Psoas muscle (tissue), 8 donors: Measurements from ENCODE around the gene CDH4. TPM values are rescaled to one million over a fixed set of nuclear protein-coding genes. Genes with fewer than 3 reads are reported as not detected.

Experiments used
- ATAC-seq, 4 donors: fragments of 200-7000 bp; cut with Tn5 transposase; one replicate each; pipeline ENCODE4 v1.9.1; 2020; ENCODE audit warnings: moderate library complexity in 3 of 4, mild to moderate bottlenecking in 2 of 4
- DNase-seq, 2 donors: peaks; one replicate each; pipeline ENCODE4 v3.0.0-alpha.2; 2020
- H3K27ac ChIP-seq: fragments of 200-600 bp; one replicate; pipeline ENCODE4 v1.8.0; 2022
- H3K27me3 ChIP-seq, 3 donors: fragments of 200-600 bp in 1 of 3; one replicate each; pipeline versions ENCODE4 v1.6.1 to v1.8.0; 2013 to 2022; ENCODE audit warnings: low read length in 2 of 3, mild to moderate bottlenecking in 2 of 3, moderate library complexity in 1 of 3; ENCODE audit not compliant: insufficient read depth in 3 of 3
- H3K36me3 ChIP-seq, 2 donors: fragments of 200-600 bp in 1 of 2; one replicate each; pipeline versions ENCODE4 v1.6.1 to v1.8.0; 2013 to 2022; ENCODE audit warnings: low read depth in 1 of 2, mild to moderate bottlenecking in 1 of 2, moderate library complexity in 1 of 2; ENCODE audit not compliant: insufficient read depth in 1 of 2
- H3K4me1 ChIP-seq: fragments of 200-600 bp; one replicate; pipeline ENCODE4 v1.8.0; 2022
- H3K4me3 ChIP-seq: fragments of 200-600 bp; one replicate; pipeline ENCODE4 v1.8.0; 2022; ENCODE audit warnings: mild to moderate bottlenecking
- H3K9me3 ChIP-seq: fragments of 200-600 bp; one replicate; pipeline ENCODE4 v1.8.0; 2022
- WGBS, 3 donors: extraction: QIAGEN DNeasy Blood & Tissue Kit; methylation state at CpG; one replicate each; pipeline versions ENCODE4 v1.1.6 to v1.1.7; 2013; 5-methylcytosine and 5-hydroxymethylcytosine counted together
- intact Hi-C, 2 donors: fragments of 100-400 bp; cut with DNase I; formaldehyde crosslinking; loops; one replicate each; pipeline versions ENCODE4 v1.11.0 to v1.14.2; 2022
- polyA plus RNA-seq, 3 donors: library from polyadenylated mRNA; stranded (reverse); fragments of 200-250 nt; gene quantifications; one replicate each; pipeline ENCODE4 v1.2.3, GENCODE V29; 2013
- total RNA-seq, 4 donors: library from RNA; stranded (reverse); fragmentation: NEBNext Ultra II Directional in 2 of 4; extraction: Animal tissue kit (Norgen Biotek cat#: 25700) in 2 of 4; gene quantifications; one replicate each; pipeline versions ENCODE4 v1.2.1 to v1.2.4, GENCODE V29; 2021 to 2023
- TF ChIP-seq, protein P1 (sequence below): fragments of 200-600 bp; IDR thresholded peaks from one replicate; pipeline ENCODE4 v1.8.0; 2022; ENCODE audit warnings: antibody characterized with exemption
- donor health status: healthy with polysubstance abuse.
- donor health status: DM: no; HTN: no; CAD: no; lungs with moderate emphysema.
- donor health status: Bipolar disorder and iron deficiency.
- donor health status: healthy.
- donor health status: DM: yes; HTN: yes; CAD: no.
- donor health status: DM: no; HTN: no; CAD: no.
- donor health status: DM: no; HTN: no; CAD: no.
- donor health status: DM: yes; HTN: yes; CAD: no.

The CDH4 gene
- total and polyA plus RNA-seq, 7 donors, result 0.26 to 1.0 (median 0.34) TPM

DNA sequence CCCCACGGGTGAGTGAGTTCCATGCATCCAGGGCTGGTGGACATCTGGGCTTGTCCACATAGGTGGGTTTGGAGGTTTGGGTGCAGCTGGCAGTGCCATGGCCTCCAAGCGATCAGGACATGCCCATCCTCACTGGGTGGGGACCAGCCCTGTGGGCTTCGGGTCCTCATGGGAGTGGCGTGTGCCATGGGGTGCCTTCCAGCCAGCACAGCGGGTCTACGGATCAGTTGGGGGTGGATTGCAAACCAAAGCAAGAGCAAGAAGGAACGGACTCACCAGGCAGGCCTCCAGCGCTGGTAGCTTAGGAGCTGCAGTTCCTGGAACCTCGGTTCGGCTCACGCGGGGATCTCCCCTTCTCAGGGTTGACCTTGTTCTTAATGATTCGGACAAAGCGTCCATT is 449.3 kb downstream of the CDH4 start:
- no peak for ATAC-seq
- WGBS, 3 donors, result 88 to 94% (median 89%) methylated on average over 14 of the region's 14 CpGs
- Histone ChIP-seq H3K27ac (no peak overlapping the region), H3K4me1 (no peaks in the 10 kb centered on the region), H3K4me3 (no peak overlapping the region), H3K9me3 (no peaks in the 10 kb centered on the region), H3K27me3 (peaks cover 0 to 4% (median 3%) of the 10 kb centered on the region in 3 donors), H3K36me3 (no peaks in the 10 kb centered on the region)
- TF ChIP-seq, protein P1, sequence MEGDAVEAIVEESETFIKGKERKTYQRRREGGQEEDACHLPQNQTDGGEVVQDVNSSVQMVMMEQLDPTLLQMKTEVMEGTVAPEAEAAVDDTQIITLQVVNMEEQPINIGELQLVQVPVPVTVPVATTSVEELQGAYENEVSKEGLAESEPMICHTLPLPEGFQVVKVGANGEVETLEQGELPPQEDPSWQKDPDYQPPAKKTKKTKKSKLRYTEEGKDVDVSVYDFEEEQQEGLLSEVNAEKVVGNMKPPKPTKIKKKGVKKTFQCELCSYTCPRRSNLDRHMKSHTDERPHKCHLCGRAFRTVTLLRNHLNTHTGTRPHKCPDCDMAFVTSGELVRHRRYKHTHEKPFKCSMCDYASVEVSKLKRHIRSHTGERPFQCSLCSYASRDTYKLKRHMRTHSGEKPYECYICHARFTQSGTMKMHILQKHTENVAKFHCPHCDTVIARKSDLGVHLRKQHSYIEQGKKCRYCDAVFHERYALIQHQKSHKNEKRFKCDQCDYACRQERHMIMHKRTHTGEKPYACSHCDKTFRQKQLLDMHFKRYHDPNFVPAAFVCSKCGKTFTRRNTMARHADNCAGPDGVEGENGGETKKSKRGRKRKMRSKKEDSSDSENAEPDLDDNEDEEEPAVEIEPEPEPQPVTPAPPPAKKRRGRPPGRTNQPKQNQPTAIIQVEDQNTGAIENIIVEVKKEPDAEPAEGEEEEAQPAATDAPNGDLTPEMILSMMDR, result no peak
- intact Hi-C loops, result no loop called here
- no peak for DNase-seq

DNA sequence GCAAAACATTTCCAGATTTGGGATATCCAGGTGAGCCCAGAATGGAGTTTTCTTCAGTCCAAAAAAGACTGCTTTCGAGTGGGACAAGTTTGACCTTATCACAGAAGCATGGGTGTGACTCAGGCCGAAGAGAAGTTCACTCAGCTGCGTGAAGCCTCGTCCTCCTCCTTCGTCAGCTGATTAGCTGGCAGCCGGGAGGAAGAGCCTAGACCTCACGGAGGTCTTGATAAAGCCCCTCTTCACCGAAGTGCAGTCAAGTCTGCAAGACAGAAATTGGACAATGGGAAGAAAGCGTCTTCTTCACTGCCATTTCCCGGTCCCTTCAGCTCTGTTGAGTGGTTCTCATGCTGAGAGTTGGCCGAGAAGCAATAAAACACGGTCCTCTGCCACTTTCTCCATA is 449.7 kb downstream of the CDH4 start:
- no peak overlapping the region for H3K4me3 ChIP-seq
- H3K9me3 ChIP-seq, result no peaks in the 10 kb centered on the region
- 85 to 91% (median 90%) methylated on average over 12 of the region's 12 CpGs for WGBS, 3 donors
- no peak overlapping the region for H3K27ac ChIP-seq
- no peaks in the 10 kb centered on the region for H3K4me1 ChIP-seq
- no peaks in the 10 kb centered on the region for H3K36me3 ChIP-seq
- no peak for DNase-seq
- TF ChIP-seq, protein P1, result no peak
- intact Hi-C loops, result no loop called here
- peaks cover 0 to 4% (median 3%) of the 10 kb centered on the region in 3 donors for H3K27me3 ChIP-seq
- ATAC-seq, result no peak

DNA sequence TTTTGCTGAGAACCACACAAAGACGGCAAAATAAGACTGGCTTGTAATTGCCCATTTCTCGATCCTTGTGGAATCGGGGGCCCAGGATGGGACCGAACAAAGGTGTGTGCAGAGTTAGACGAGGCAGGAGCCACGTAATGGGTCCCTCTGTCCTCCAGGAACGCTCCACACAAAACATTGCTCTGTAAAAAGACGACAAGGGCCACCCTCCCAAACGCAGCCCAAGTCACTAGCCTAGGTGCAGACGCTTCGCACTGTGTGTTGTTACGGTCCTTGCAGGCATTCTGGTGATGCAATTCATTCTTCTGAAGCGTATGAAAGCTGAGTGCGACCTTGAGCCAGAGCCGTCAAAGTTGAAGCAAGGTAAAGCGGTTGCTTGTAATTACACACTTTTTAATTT is 450.2 kb downstream of the CDH4 start:
- Histone ChIP-seq H3K27me3 (peaks cover 0 to 4% (median 3%) of the 10 kb centered on the region in 3 donors), H3K27ac (no peak overlapping the region), H3K4me1 (no peaks in the 10 kb centered on the region), H3K36me3 (no peaks in the 10 kb centered on the region), H3K9me3 (no peaks in the 10 kb centered on the region), H3K4me3 (no peak overlapping the region)
- WGBS, 3 donors, result 91 to 94% (median 93%) methylated on average over 16 of the region's 16 CpGs
- TF ChIP-seq, protein P1, result no peak
- intact Hi-C loops, result no loop called here
- ATAC-seq (no peak), DNase-seq (peak in 1 of 2 donors; percentile 6)

DNA sequence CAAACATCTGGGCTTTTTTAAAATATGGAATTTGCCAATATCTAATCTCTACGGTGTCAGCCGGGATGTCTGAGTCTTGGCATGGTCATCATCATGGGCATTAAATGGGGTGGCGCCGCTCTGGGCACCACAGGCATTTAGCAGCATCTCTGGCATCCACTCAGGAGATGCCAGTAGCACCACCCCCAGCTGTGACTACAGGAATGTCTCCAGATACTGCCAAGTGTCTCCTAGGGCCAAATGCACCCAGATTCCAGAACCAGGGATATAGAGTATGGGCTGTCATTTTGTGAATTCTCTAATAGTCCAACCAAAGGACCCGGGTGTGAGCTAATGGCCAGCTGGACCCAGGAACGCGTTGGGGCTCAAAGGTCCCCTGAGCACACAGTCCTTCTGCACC is 452.6 kb downstream of the CDH4 start:
- Histone ChIP-seq H3K27me3 (peaks cover 0 to 4% (median 4%) of the 10 kb centered on the region in 3 donors), H3K4me1 (no peaks in the 10 kb centered on the region), H3K27ac (no peak overlapping the region), H3K36me3 (no peaks in the 10 kb centered on the region), H3K9me3 (no peaks in the 10 kb centered on the region), H3K4me3 (no peak overlapping the region)
- peak in 1 of 2 donors; percentile 4 for DNase-seq
- no peak for ATAC-seq
- TF ChIP-seq, protein P1, result no peak
- WGBS, 3 donors, result 33 to 53% (median 36%) methylated on average over 7 of the region's 7 CpGs
- intact Hi-C loops, result no loop called here
